Cardiac muscle cell (in vitro differentiated cells and primary cell): ENCODE measurements around the gene NBEA. TPM values are rescaled to one million over a fixed set of nuclear protein-coding genes. Genes with fewer than 3 reads are reported as not detected.
A peak's percentile ranks its signal among the peaks of the same experiment; 100 is the strongest.

Experiments
- DNase-seq, 2 donors: peaks; one replicate each; pipeline versions ENCODE4 v3.0.0 to v3.0.0-alpha.2; 2010 to 2017; ENCODE audit warnings: low read depth in 1 of 2, low spot score in 1 of 2
- H3K27ac ChIP-seq: fragments of 200-600 bp; sonication (generic); 2 replicates; pipeline ENCODE4 v1.5.1; 2016
- H3K27me3 ChIP-seq: fragments of 200-600 bp; sonication (generic); 2 replicates; pipeline ENCODE4 v1.6.0; 2016; ENCODE audit warnings: control low read depth
- H3K36me3 ChIP-seq: fragments of 200-600 bp; sonication (generic); 2 replicates; pipeline ENCODE4 v1.5.1; 2016; ENCODE audit warnings: control low read depth
- H3K4me1 ChIP-seq: fragments of 200-600 bp; sonication (generic); 2 replicates; pipeline ENCODE4 v1.8.1; 2017; ENCODE audit warnings: low read depth, mild to moderate bottlenecking, mixed run types
- H3K4me3 ChIP-seq: fragments of 200-600 bp; sonication (generic); 2 replicates; pipeline ENCODE4 v1.5.1; 2016; ENCODE audit warnings: mild to moderate bottlenecking
- H3K9me3 ChIP-seq: fragments of 200-600 bp; sonication (generic); 2 replicates; pipeline ENCODE4 v1.5.1; 2017; ENCODE audit warnings: low read depth, mild to moderate bottlenecking, control low read depth
- CTCF ChIP-seq: IDR thresholded peaks from 2 replicates; pipeline ENCODE4 v1.5.1; 2012; ENCODE audit warnings: low read depth, mild to moderate bottlenecking, low read length
- polyA plus RNA-seq: library from polyadenylated mRNA; unstranded; fragments of >200 nt; fragmentation: Nextera tagmentation; extraction: Ambion mirVana; gene quantifications from 2 replicates; pipeline ENCODE4 v1.2.1, GENCODE V29; 2016
- total RNA-seq: library from RNA; depleted of rRNA; stranded (reverse); fragments of >200 nt; gene quantifications from 2 replicates; pipeline ENCODE4 v1.2.3, GENCODE V29; 2016

The NBEA gene
- total and polyA plus RNA-seq, 2 experiments from 2014 or later, result 4.6 to 13.2 TPM

GRCh38 chr13:35681685-35682084 is 739.6 kb downstream of the NBEA start:
- no peak for TF ChIP-seq CTCF
- Histone ChIP-seq H3K4me3 (no peak overlapping the region), H3K36me3 (no peaks in the 10 kb centered on the region), H3K27me3 (no peaks in the 10 kb centered on the region), H3K4me1 (no peaks in the 10 kb centered on the region), H3K9me3 (no peaks in the 10 kb centered on the region), H3K27ac (no peak overlapping the region)
- DNase-seq, result no peak

DNA sequence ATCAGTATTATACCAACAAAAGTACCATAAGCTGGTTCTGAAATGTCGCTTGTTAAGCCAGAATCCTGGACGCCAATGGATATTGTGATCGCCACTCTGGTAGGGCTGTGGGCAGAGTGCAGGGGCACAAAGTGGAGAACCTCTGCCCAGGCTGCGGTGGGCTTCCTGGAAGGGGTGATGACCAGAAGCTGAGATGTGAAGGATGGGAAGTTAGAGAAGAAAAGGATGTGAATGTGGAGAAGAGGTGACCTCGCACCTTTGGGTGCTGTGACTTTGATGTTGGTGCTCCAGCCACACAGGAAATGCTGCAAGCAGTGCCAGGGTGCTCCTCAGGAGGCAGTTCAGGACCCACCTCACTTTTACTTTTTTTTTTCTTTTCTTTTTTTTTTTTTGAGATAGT is 742.4 kb downstream of the NBEA start:
- H3K4me3 ChIP-seq, result no peak overlapping the region
- H3K27me3 ChIP-seq, result no peaks in the 10 kb centered on the region
- H3K36me3 ChIP-seq, result no peaks in the 10 kb centered on the region
- no peaks in the 10 kb centered on the region for H3K9me3 ChIP-seq
- no peaks in the 10 kb centered on the region for H3K4me1 ChIP-seq
- TF ChIP-seq CTCF, result no peak
- DNase-seq, result no peak
- H3K27ac ChIP-seq, result no peak overlapping the region

GRCh38 chr13:35687336-35687735 is 745.3 kb downstream of the NBEA start:
- Histone ChIP-seq H3K4me1 (no peaks in the 10 kb centered on the region), H3K36me3 (no peaks in the 10 kb centered on the region), H3K27ac (no peak overlapping the region), H3K27me3 (no peaks in the 10 kb centered on the region), H3K4me3 (no peak overlapping the region), H3K9me3 (no peaks in the 10 kb centered on the region)
- TF ChIP-seq CTCF, result no peak
- no peak for DNase-seq

DNA sequence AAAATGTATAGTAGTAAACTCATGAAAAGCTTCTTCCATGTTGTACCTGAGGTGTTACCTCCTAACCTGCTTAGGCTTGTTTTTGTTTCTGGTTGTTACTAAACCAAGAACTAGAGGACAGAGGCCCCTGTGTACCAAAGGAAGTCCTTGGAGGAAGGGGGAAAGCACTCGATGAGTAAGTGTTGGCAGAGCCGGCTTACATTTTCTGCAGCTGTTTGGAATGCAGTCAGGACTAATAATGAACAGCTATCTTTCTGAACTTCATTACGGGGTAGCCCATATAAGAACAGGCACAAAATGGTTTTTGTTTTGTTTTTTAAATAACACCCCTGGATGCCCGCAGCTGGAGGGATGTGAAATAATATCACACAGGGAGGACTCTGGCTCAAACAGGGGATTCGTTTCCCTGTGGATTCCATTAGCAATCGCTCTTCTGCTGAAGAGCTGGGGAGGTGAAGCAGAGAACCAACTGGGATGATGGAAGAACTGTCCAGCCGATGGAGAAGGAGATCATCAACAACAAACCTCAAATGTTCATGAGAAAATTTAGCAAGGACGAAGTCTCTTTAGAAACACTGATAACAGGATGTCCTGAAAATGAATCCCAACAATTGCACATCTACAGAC is 748.6 kb downstream of the NBEA start:
- peak in 1 of 2 donors; percentile 44 for DNase-seq

DNA sequence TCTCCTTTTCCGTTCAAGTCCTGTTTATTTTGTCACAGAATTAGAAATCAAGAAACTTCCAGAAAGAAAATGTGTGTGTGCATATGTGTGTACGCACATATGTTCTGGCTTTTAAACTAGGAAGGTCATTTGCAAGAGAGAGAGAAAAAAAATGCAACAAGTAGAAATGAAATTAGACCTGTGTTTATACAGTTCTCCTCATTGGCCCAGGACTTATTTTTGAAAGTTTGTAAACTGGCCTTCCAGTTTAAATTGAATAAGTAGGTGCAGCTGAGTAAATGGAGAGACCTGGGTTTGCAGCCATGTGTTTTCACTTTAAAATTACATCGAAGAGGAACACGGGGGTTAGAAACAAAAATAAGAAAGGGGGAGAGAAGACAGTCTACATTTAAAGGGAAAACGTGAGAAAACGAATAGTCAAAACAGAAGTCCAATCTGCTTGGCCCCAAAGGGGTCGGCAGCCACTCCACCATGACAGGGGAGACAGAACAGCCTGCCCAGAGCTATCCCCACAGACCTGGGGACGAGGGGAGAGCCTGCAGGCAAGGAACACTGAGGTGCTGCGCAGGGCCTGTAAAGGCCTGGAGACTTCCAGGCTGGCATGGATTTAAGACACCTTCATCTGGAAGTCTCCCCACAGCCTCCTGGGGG is 751.2 kb downstream of the NBEA start:
- no peaks in the 10 kb centered on the region for H3K36me3 ChIP-seq
- no peak overlapping the region for H3K27ac ChIP-seq
- H3K9me3 ChIP-seq, result no peaks in the 10 kb centered on the region
- no peak for DNase-seq
- TF ChIP-seq CTCF, result no peak
- H3K4me1 ChIP-seq, result no peaks in the 10 kb centered on the region
- H3K4me3 ChIP-seq, result no peak overlapping the region
- H3K27me3 ChIP-seq, result no peaks in the 10 kb centered on the region

More for the DNA sequence above, 748.6 kb downstream of the NBEA start:
- no peak for TF ChIP-seq CTCF
- H3K4me3 ChIP-seq, result no peak overlapping the region
- H3K36me3 ChIP-seq, result no peaks in the 10 kb centered on the region
- H3K27ac ChIP-seq, result no peak overlapping the region
- H3K4me1 ChIP-seq, result no peaks in the 10 kb centered on the region
- no peaks in the 10 kb centered on the region for H3K27me3 ChIP-seq
- no peaks in the 10 kb centered on the region for H3K9me3 ChIP-seq
